SK-N-MC (cell line): ENCODE results near the gene TSNAX.

Experiments used
- DNase-seq: peaks from one replicate; pipeline ENCODE4 v3.0.0-alpha.2; 2011; ENCODE audit warnings: low read depth, low spot score
- H3K27ac ChIP-seq: fragments of 200-600 bp; sonication (generic); 2 replicates; pipeline ENCODE4 v1.5.1; 2016; ENCODE audit warnings: mixed run types
- H3K36me3 ChIP-seq: fragments of 200-600 bp; sonication (generic); 2 replicates; pipeline ENCODE4 v1.6.1; 2017; ENCODE audit warnings: antibody characterized with exemption, low read length, mixed read lengths; ENCODE audit not compliant: insufficient read depth
- H3K4me3 ChIP-seq: fragments of 200-600 bp; sonication (generic); 2 replicates; pipeline ENCODE4 v1.5.1; 2016
- H3K9ac ChIP-seq: fragments of 200-600 bp; sonication (generic); 2 replicates; pipeline ENCODE4 v1.8.0; 2017; ENCODE audit warnings: mixed run types, mixed read lengths; ENCODE audit not compliant: insufficient read length
- H3K9me3 ChIP-seq: fragments of 200-600 bp; sonication (generic); 2 replicates; pipeline ENCODE4 v1.6.1; 2017; ENCODE audit warnings: low read depth, mild to moderate bottlenecking, antibody characterized with exemption, low read length, moderate library complexity, mixed read lengths
- EZH2 ChIP-seq: fragments of 200-600 bp; sonication (generic); IDR thresholded peaks from one replicate; pipeline ENCODE4 v1.6.1; 2017; ENCODE audit warnings: antibody characterized with exemption
- FOXP2 ChIP-seq: optimal IDR thresholded peaks from 2 replicates; pipeline ENCODE3; 2011; ENCODE audit warnings: mild to moderate bottlenecking, moderate library complexity; ENCODE audit not compliant: insufficient read depth; ENCODE audit errors: extremely low read length, control extremely low read depth
- POLR2AphosphoS5 ChIP-seq: IDR thresholded peaks from 2 replicates; pipeline ENCODE4 v1.6.1; 2012; ENCODE audit warnings: mild to moderate bottlenecking, low read depth, low read length, borderline replicate concordance

Gene TSNAX

GRCh38 chr1:231528172-231529029, at the start of gene TSNAX:
TSNAX (plus strand) TSS chr1:231528669; CDS start chr1:231528811, 142 bp downstream.
- H3K36me3 ChIP-seq = peaks cover 32% of the 10 kb centered on the region
- no peaks in the 10 kb centered on the region for H3K9me3 ChIP-seq
- DNase-seq = peak; percentile 72
- H3K4me3 ChIP-seq = peak within 1 kb of the TSS; percentile 91
- TF ChIP-seq POLR2AphosphoS5 = peak; percentile 95
- no peak for TF ChIP-seq EZH2
- H3K27ac ChIP-seq = peak within 1 kb of the TSS; percentile 91
- peak within 1 kb of the TSS; percentile 97 for H3K9ac ChIP-seq

GRCh38 chr1:231478811-231479210, 49.7 kb upstream of the TSNAX start:
- Histone ChIP-seq H3K4me3 (no peak overlapping the region), H3K36me3 (no peaks in the 10 kb centered on the region), H3K9me3 (no peaks in the 10 kb centered on the region), H3K27ac (no peak overlapping the region), H3K9ac (no peak overlapping the region)
- TF ChIP-seq FOXP2 (no peak), POLR2AphosphoS5 (no peak), EZH2 (no peak)
- DNase-seq = no peak

GRCh38 chr1:231480008-231480407, 48.5 kb upstream of the TSNAX start:
- DNase-seq = no peak
- Histone ChIP-seq H3K9me3 (no peaks in the 10 kb centered on the region), H3K4me3 (no peak overlapping the region), H3K36me3 (no peaks in the 10 kb centered on the region), H3K9ac (no peak overlapping the region), H3K27ac (no peak overlapping the region)
- TF ChIP-seq FOXP2 (no peak), EZH2 (no peak), POLR2AphosphoS5 (no peak)

GRCh38 chr1:231481289-231481688, 47.2 kb upstream of the TSNAX start:
- DNase-seq = no peak
- Histone ChIP-seq H3K36me3 (no peaks in the 10 kb centered on the region), H3K9me3 (no peaks in the 10 kb centered on the region), H3K9ac (no peak overlapping the region), H3K4me3 (no peak overlapping the region), H3K27ac (no peak overlapping the region)
- TF ChIP-seq POLR2AphosphoS5 = no peak
- no peak for TF ChIP-seq EZH2
- TF ChIP-seq FOXP2 = no peak

GRCh38 chr1:231485029-231485784, 43.3 kb upstream of the TSNAX start:
- H3K9ac ChIP-seq = no peak overlapping the region
- no peaks in the 10 kb centered on the region for H3K9me3 ChIP-seq
- TF ChIP-seq POLR2AphosphoS5 (no peak), EZH2 (no peak), FOXP2 (no peak)
- H3K27ac ChIP-seq = no peak overlapping the region
- no peak overlapping the region for H3K4me3 ChIP-seq
- H3K36me3 ChIP-seq = no peaks in the 10 kb centered on the region
- DNase-seq = no peak

- H3K4me3 ChIP-seq = no peak overlapping the region
- no peak overlapping the region for H3K27ac ChIP-seq
- H3K9me3 ChIP-seq = no peaks in the 10 kb centered on the region
- no peak for TF ChIP-seq EZH2
- no peak for TF ChIP-seq POLR2AphosphoS5
- no peak for TF ChIP-seq FOXP2
- no peaks in the 10 kb centered on the region for H3K36me3 ChIP-seq
- no peak for DNase-seq
- no peak overlapping the region for H3K9ac ChIP-seq
These were observed 41.5 kb upstream of the TSNAX start for GRCh38 chr1:231487019-231487418.

GRCh38 chr1:231487910-231488309, 40.6 kb upstream of the TSNAX start:
- DNase-seq = no peak
- Histone ChIP-seq H3K9me3 (no peaks in the 10 kb centered on the region), H3K27ac (no peak overlapping the region), H3K4me3 (no peak overlapping the region), H3K9ac (no peak overlapping the region), H3K36me3 (no peaks in the 10 kb centered on the region)
- no peak for TF ChIP-seq POLR2AphosphoS5
- TF ChIP-seq FOXP2 = no peak
- TF ChIP-seq EZH2 = no peak

- peak; percentile 20 for DNase-seq
- Histone ChIP-seq H3K36me3 (no peaks in the 10 kb centered on the region), H3K9ac (no peak overlapping the region), H3K9me3 (no peaks in the 10 kb centered on the region), H3K4me3 (no peak overlapping the region), H3K27ac (no peak overlapping the region)
- no peak for TF ChIP-seq EZH2
- TF ChIP-seq POLR2AphosphoS5 = no peak
- TF ChIP-seq FOXP2 = no peak
These were observed 34.9 kb upstream of the TSNAX start for GRCh38 chr1:231493421-231494185.
